Activated CD4-positive, alpha-beta T cell treated with anti-CD3 and anti-CD28 coated beads, Interleukin-2, amount 10 ng/mL, durations not matched to agents 7 days and 5 days (primary cell): Measurements from ENCODE around the gene GOLGA8A. TPM values are rescaled to one million over a fixed set of nuclear protein-coding genes. Genes with fewer than 3 reads are reported as not detected.
"Not testable (repeated sequence)": the region's sequence is repeated elsewhere in the genome, so short reads cannot be mapped to it uniquely, and the experiment has no call there.

Experiments used
- CTCF ChIA-PET: fragments of 350-600 bp; sonication (Branson Sonifier 250); formaldehyde crosslinking; loops from one replicate; lab custom pipeline; 2021; ENCODE audit warnings: antibody characterized with exemption; lab: Charles Lee
- POLR2A ChIA-PET: fragments of 350-600 bp; sonication (Branson Sonifier 250); formaldehyde crosslinking; loops from one replicate; lab custom pipeline; 2021; ENCODE audit warnings: antibody characterized with exemption; lab: Charles Lee
- DNase-seq: peaks from one replicate; pipeline ENCODE4 v3.0.0-alpha.2; 2020
- H3K27ac Mint-ChIP-seq: one replicate; pipeline ENCODE4 v1.8.0; 2021; ENCODE audit warnings: mild to moderate bottlenecking, moderate library complexity, mixed read lengths
- H3K27me3 Mint-ChIP-seq: one replicate; pipeline ENCODE4 v1.8.0; 2021; ENCODE audit warnings: mixed read lengths
- H3K36me3 Mint-ChIP-seq: one replicate; pipeline ENCODE4 v1.8.0; 2021; ENCODE audit warnings: low read depth, mixed read lengths
- H3K4me1 Mint-ChIP-seq: one replicate; pipeline ENCODE4 v1.8.0; 2021; ENCODE audit warnings: mixed read lengths
- H3K4me3 Mint-ChIP-seq: one replicate; pipeline ENCODE4 v1.8.0; 2021; ENCODE audit warnings: mild to moderate bottlenecking, moderate library complexity, mixed read lengths
- H3K9me3 Mint-ChIP-seq: one replicate; pipeline ENCODE4 v1.8.0; 2021; ENCODE audit warnings: mixed read lengths
- total RNA-seq, 2 experiments: library from RNA; stranded (reverse); gene quantifications; one replicate each; pipeline ENCODE4 v1.2.3, GENCODE V29; 2021

Gene GOLGA8A
- total RNA-seq, 2 experiments from 2014 or later = 253 to 262 TPM

DNA sequence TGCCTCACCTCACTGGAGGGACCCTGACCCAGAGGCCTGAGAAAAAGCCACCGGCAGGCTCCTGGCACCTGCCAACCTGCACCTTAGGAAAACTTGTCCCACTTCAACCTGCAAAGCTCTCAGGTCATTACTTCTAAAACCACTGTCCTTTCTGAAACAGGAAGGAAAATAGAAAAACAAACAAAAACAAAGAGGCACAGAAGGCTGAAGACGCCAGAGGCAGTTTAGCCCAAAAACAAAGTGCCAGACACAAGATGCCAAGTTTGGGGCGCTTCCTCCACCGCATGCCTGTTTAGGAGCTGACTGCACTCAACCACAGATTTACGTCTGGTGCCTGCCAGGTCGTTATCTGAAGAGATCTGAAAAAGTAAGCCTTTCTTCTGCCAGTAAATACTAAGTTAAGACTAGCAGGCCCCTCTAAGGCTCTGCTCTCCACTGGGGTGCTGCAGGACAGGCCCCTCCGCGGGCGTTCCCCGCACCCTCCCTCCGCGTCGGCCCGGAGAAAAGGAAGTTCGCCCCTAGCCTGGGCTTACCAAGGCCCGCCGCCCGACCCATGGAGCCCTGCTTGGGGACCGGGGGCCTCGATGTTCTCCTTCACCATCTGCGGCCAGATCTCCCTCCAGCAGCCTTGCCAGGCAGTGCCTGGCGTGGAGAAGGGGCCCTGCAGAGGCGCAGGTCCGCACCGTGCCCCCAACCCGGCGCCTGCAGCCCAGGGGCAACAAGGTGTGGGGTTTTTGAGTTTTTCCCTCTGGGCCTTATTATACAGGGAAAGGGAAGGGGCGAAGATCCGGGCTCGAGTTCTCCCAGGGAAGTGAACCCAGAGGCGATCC is 1.3 kb downstream of the GOLGA8A start:
- Mint-ChIP-seq H3K9me3 (no peaks in the 10 kb centered on the region), H3K36me3 (peaks cover 25% of the 10 kb centered on the region), H3K27ac (peak overlapping the region; percentile 90), H3K4me3 (peak overlapping the region; percentile 87), H3K27me3 (peaks cover 3% of the 10 kb centered on the region), H3K4me1 (peaks cover 23% of the 10 kb centered on the region)
- CTCF ChIA-PET = no interaction called here
- POLR2A ChIA-PET = interaction anchor here (1.0 kb wide), 1 partner anchor 68 kb away, joined by 3 read pairs; no protein-coding TSS in a partner anchor
- peak; percentile 43 for DNase-seq

GRCh38 chr15:34435658-34436057 is 1.9 kb downstream of the GOLGA8A start:
- ChIA-PET CTCF (no interaction called here), POLR2A (interaction anchor here (1.0 kb wide), 1 partner anchor 68 kb away, joined by 3 read pairs; no protein-coding TSS in a partner anchor)
- Mint-ChIP-seq H3K36me3 (peaks cover 26% of the 10 kb centered on the region), H3K27me3 (peaks cover 3% of the 10 kb centered on the region), H3K9me3 (no peaks in the 10 kb centered on the region), H3K4me1 (peaks cover 23% of the 10 kb centered on the region), H3K4me3 (peak overlapping the region; percentile 87), H3K27ac (peak overlapping the region; percentile 58)
- DNase-seq = no peak

GRCh38 chr15:34434627-34435305 is 2.8 kb downstream of the GOLGA8A start:
- H3K27me3 Mint-ChIP-seq = peaks cover under 1% of the 10 kb centered on the region
- peak overlapping the region; percentile 58 for H3K27ac Mint-ChIP-seq
- POLR2A ChIA-PET = no interaction called here
- CTCF ChIA-PET = no interaction called here
- no peak for DNase-seq
- H3K4me3 Mint-ChIP-seq = peak overlapping the region; percentile 87
- H3K4me1 Mint-ChIP-seq = peaks cover 23% of the 10 kb centered on the region
- H3K36me3 Mint-ChIP-seq = peaks cover 34% of the 10 kb centered on the region
- H3K9me3 Mint-ChIP-seq = no peaks in the 10 kb centered on the region

DNA sequence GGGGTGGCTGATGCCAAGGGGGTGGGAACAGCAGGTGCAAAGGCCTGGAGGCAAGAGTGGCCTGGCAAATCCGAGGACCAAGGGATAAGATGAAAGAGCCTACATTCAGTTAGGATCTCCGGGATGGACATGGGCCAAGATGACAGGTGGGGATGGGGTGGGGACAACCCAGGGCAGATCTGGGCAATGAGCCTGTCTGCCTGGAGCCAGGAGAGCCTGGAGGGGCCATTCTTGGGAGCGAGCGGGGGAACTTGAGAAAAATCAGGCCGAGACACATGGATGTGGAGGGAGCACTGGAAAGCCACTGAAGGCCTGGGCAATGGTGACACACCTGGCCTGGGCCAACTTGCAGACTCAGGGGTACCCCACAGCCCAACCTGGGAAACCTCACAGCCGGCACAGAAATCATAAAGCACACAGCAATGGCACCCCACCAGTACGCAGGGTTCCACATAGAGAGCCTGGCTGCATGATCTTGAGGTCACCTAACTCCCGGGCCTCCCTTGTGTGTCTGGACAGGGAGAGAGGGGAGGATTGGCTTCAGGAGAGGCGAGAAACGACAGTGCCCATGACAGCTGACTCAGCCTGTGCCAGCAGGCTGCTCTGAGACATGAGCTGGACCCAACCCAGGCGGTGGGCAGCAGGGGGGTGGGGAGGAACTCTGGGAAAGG is 3.5 kb downstream of the GOLGA8A start:
- CTCF ChIA-PET, POLR2A ChIA-PET, H3K27me3 Mint-ChIP-seq, H3K27ac Mint-ChIP-seq, H3K9me3 Mint-ChIP-seq, DNase-seq, H3K4me3 Mint-ChIP-seq: not testable (repeated sequence)
- H3K36me3 Mint-ChIP-seq = peaks cover 34% of the 10 kb centered on the region
- H3K4me1 Mint-ChIP-seq = peaks cover 23% of the 10 kb centered on the region

GRCh38 chr15:34430642-34431041 is 7.0 kb downstream of the GOLGA8A start:
- CTCF ChIA-PET, H3K27ac Mint-ChIP-seq, H3K4me3 Mint-ChIP-seq, H3K9me3 Mint-ChIP-seq, POLR2A ChIA-PET, H3K27me3 Mint-ChIP-seq, DNase-seq: not testable (repeated sequence)
- Mint-ChIP-seq H3K36me3 (peaks cover 38% of the 10 kb centered on the region), H3K4me1 (peaks cover 19% of the 10 kb centered on the region)

- Mint-ChIP-seq H3K36me3 (peaks cover 18% of the 10 kb centered on the region), H3K4me1 (peaks cover 11% of the 10 kb centered on the region)
- DNase-seq, H3K27ac Mint-ChIP-seq, H3K9me3 Mint-ChIP-seq, CTCF ChIA-PET, POLR2A ChIA-PET, H3K27me3 Mint-ChIP-seq, H3K4me3 Mint-ChIP-seq: not testable (repeated sequence)
Measured at GRCh38 chr15:34423425-34424090, 14.1 kb downstream of the GOLGA8A start.

DNA sequence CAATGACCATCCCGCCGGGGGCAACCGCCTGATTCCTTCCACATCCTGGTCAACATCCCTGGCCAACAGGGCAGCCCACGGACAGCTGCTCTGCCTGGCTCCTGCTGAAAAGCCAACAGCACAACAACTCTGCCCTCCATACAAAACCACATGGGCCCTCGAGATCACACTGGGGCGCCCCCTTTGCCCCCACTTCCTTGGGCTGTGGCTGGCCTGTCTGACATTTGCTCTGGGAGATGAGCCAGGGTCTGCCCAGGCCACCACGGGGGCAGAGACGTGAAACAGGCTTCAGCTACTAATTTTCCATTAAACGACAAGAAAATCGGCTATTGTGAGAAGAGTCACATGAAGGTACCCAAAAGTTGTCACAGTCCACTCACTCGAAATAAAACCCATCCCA is 16.7 kb downstream of the GOLGA8A start:
- Mint-ChIP-seq H3K4me1 (peaks cover 13% of the 10 kb centered on the region), H3K36me3 (peaks cover 16% of the 10 kb centered on the region)
- DNase-seq, H3K4me3 Mint-ChIP-seq, H3K9me3 Mint-ChIP-seq, POLR2A ChIA-PET, CTCF ChIA-PET, H3K27me3 Mint-ChIP-seq, H3K27ac Mint-ChIP-seq: not testable (repeated sequence)

GRCh38 chr15:34418435-34418834 is 19.2 kb downstream of the GOLGA8A start:
- CTCF ChIA-PET, POLR2A ChIA-PET, H3K27me3 Mint-ChIP-seq, H3K4me3 Mint-ChIP-seq, DNase-seq, H3K9me3 Mint-ChIP-seq, H3K27ac Mint-ChIP-seq, H3K4me1 Mint-ChIP-seq: not testable (repeated sequence)
- peaks cover 12% of the 10 kb centered on the region for H3K36me3 Mint-ChIP-seq

DNA sequence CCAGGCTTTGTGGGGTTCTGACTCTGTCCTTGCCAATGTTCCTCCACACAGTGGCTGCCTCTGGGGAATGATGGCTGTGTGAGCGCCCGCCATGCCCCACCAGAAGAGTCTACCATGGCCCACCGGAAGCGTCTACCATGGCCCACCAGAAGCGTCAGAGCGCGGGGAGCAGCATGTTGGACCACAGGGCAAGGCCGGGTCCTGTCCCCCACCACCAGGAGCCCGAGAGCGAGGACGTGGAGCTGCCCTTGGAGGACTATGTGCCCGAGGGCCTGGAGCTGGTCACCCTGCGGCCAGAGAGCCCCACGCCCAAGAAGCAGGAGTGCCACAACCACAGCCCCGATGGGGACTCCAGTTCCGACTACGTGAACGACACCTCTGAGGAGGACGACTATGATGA is 28.1 kb downstream of the GOLGA8A start:
- DNase-seq, H3K4me1 Mint-ChIP-seq, H3K4me3 Mint-ChIP-seq, H3K27me3 Mint-ChIP-seq, CTCF ChIA-PET, POLR2A ChIA-PET, H3K36me3 Mint-ChIP-seq, H3K27ac Mint-ChIP-seq, H3K9me3 Mint-ChIP-seq: not testable (repeated sequence)

DNA sequence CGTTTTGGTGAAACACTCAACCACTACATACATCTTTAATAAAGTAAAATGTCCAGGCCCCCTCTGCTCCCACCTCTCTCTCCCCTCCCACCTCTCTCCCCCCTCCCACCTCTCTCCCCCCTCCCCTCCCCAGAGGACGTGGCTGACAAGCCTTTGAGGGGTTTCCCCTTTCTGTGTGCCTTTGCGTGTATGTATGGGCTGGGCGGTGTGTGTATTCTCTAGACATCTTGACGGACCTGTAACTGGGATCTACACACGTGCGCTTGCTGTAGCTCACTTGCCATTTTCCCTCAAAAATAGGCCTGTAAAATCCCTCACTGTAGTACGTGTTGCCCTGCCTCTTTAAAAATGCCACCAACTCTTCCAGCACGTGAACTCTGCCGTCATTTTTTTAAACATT is 28.6 kb downstream of the GOLGA8A start:
- H3K4me3 Mint-ChIP-seq, POLR2A ChIA-PET, H3K9me3 Mint-ChIP-seq, H3K27ac Mint-ChIP-seq, H3K36me3 Mint-ChIP-seq, H3K4me1 Mint-ChIP-seq, DNase-seq, CTCF ChIA-PET, H3K27me3 Mint-ChIP-seq: not testable (repeated sequence)

DNA sequence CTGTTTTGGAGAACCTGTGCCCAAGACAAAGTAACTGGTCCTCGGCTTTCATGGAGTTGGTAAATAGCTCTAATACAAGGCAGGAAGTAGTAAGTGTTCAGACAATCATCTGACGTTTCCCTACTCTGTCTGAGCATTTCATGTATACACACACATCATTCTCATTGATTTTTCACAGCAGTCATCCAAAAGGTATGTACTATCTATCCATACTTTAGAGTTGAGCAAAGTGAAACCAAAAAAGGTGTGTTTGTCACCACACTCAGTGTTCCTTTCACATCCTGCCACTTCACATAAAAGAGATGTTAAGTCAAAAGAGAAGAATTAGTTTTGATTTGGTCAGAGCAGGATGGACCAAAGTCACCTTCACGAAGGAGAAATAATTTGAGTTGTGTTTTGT is 33.7 kb downstream of the GOLGA8A start:
- CTCF ChIA-PET, DNase-seq, H3K4me1 Mint-ChIP-seq, H3K36me3 Mint-ChIP-seq, H3K27me3 Mint-ChIP-seq, H3K4me3 Mint-ChIP-seq, H3K9me3 Mint-ChIP-seq, H3K27ac Mint-ChIP-seq, POLR2A ChIA-PET: not testable (repeated sequence)

GRCh38 chr15:34403160-34403598 is 34.4 kb downstream of the GOLGA8A start:
- DNase-seq, POLR2A ChIA-PET, CTCF ChIA-PET, H3K27ac Mint-ChIP-seq, H3K36me3 Mint-ChIP-seq, H3K9me3 Mint-ChIP-seq, H3K27me3 Mint-ChIP-seq, H3K4me3 Mint-ChIP-seq, H3K4me1 Mint-ChIP-seq: not testable (repeated sequence)
